NCI-H1930 (cell line): ENCODE measurements around the gene SLC25A21.

Experiments used
- DNase-seq, 2 experiments: peaks; one replicate each; lab custom pipeline; 2025; lab: John Stamatoyannopoulos, UW

SLC25A21 gene

GRCh38 chr14:37045340-37046061, 126.9 kb downstream of the SLC25A21 start:
- no peak for DNase-seq

GRCh38 chr14:37037636-37038387, 134.6 kb downstream of the SLC25A21 start:
- DNase-seq, result no peak

DNA sequence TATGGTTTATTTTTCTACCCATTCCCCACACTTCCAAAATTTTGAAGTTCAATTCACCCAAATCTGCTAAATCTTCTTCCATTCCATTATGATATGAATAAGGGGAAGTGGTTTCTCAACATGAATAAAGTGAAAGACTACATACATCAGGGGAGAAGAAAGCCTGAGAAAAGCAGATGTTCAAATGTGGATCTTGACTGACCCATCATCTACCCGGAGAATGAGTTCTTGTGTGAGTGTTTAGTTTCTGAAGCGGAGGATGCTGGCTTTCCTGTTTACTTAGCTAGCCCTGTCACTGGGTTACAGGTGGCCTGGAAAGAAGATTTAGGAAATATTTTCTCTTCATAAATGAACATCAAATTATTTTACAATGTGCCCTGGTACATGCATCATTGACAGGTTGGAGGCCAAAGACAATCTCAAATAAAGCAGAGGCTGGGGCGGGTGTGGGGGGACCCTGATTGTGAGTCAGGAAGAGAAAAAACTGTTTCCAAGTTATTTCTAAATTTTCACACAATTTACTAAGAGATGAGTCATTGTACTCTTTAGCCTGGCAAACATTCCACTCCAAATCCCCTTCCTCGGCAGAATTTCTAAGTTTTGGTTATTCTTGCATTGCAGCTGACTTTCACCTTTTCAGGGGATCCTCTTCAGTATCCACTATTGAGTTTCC, 135.6 kb downstream of the SLC25A21 start:
- DNase-seq, result no peak

GRCh38 chr14:37035401-37035800, 137.0 kb downstream of the SLC25A21 start:
- no peak for DNase-seq

GRCh38 chr14:37034410-37035285, 137.8 kb downstream of the SLC25A21 start:
- no peak for DNase-seq

DNA sequence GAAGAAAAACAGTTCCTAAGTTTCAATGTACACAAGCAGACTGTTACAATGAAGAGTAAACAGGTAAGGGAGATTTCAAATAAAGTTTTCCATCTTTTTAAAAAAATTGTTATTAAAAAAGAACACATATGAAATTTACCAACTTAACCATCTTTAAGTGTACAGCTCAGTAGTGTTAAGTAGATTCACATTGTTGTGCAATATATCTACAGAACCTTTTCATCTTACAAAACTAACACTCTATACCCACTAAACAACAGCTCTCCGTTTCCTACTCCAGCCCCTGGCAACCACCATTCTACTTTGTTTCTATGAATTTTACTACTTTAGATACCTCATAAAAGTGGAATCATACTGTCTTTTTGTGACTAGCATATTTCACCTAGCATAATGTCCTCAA, 139.5 kb downstream of the SLC25A21 start:
- DNase-seq, result no peak

GRCh38 chr14:37027188-37027824, 145.1 kb downstream of the SLC25A21 start:
- DNase-seq, result no peak

- no peak for DNase-seq
Observed at GRCh38 chr14:37023875-37024565, 148.4 kb downstream of the SLC25A21 start.

GRCh38 chr14:37021390-37021789, 151.0 kb downstream of the SLC25A21 start:
- DNase-seq, result no peak

- DNase-seq, result no peak
Observed at GRCh38 chr14:37019488-37019887, 152.9 kb downstream of the SLC25A21 start.

- DNase-seq, result no peak
Observed at GRCh38 chr14:37018571-37019240, 153.7 kb downstream of the SLC25A21 start.

DNA sequence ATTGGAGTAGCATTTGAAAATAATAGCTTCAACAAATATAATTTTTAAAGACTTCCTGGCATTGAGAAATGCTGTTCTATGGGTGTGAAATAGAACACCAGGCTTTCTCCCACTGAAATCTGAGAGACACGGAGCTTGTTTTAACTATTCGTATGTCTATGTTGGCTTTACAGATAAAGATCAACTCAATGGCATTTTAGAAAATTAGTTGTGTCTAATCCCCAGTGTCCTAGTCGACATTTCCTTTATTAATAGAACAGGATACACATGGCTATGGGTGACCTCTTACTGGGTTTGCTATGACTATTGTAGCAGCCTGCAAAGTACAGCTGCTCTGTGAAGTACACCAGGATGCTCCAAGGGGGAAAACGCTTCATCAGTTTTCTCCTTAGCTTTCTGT, 159.3 kb downstream of the SLC25A21 start:
- no peak for DNase-seq

- no peak for DNase-seq
Observed at GRCh38 chr14:36998686-36999085, 173.7 kb downstream of the SLC25A21 start.

DNA sequence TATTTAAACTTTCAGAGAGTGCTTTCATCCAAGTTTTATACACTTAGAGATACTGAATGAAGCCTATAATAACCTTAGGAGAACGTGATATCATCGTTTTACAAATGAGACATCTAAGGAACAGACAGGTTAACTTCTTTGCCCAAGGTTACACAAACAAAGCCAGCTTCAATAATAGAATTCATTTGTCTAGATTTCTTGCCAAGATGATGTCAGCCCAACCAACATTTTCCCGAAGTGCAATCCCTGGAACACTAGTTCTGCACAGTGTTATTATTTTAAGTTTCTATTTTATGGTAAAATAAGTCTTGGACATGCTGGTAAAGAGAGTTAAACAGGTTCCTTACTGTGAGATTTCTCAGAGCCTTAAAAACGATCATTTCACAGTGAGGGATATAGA, 174.6 kb downstream of the SLC25A21 start:
- no peak for DNase-seq

DNA sequence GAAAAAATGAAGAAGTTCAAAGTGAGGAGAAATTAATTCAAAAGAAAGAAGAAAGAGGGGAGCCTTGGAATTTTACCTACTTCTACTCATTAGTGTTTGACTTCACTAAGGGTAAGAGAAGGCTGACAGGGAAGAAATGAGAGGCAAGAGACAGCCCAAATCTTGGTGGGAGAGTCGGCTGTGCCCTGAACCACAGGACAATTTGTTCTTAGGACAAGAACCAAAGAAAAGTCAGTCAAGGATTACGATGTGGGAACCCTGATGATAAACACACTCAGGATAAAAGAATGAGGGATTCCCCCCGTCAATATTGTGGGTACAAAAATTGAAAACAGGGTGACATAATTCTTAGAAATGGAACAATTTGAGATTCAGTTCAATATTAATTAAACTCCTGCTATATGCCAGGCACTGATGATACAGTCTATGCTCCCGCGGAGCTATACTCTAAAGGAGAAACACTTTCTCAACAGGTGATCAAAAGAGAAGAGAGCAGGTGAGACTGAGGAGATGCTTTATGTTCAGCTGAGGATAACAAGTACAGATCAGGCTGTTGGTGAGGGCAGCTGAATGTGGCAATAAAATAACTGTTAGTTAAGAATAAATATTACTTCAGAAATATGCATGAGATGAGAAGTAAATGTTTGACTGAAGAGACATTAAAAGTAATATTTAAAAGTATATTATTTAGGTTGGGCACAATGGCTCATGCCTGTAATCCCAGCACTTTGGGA, 175.4 kb downstream of the SLC25A21 start:
- DNase-seq, result no peak

DNA sequence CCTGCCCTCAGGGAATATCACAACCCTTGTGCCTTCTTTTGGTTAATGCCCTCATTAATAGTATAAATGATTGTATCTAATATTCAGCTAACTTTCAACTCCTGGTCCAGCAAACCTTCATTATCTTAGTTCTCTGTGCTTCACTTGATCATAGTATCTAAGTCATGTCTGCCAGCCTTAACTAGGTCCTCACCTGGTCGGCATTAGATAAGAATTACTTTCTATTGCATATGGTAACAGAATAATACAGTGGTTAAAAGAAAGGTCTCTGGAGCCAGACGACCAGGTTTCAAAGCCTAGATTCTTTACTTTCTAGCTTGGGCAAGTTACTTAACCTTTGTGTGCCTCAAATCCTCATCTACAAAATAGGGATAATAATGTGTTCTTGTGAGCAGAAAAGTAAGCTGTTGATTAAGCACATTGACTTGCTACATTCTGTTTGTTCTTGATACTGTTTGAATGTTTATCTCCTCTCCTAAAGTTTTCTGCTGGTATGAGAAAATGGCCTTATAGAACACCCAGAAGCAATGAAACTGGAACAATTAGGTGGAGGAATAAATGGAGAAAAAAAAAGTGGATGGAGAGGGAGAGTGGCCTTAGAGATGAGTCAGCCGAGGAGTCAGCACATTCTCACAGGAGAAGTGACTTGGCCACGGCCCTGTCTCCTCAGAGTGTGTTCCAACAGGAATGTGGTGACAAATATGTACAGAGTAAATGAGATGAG, 176.1 kb downstream of the SLC25A21 start:
- DNase-seq, result no peak

- DNase-seq, result no peak
Observed at GRCh38 chr14:36989806-36990205, 182.6 kb downstream of the SLC25A21 start.

DNA sequence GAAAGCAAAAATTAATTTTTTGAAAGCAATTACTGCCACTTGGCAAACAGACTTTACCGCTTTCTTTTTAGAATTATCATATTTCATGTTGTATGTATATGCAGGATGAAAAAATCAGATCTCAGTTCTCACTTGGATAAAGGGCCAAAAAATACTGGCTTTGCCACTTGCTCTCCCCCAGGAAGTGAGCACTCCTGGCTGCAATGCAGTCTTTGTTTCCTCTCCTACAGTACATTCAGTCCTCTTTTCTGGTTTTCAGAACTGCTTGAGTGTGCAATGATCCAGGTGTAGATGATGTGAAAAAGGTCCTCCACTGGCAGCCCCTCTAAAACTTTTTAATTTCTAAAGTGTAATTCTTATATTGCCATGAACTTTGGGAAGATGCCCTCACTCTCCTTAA, 183.4 kb downstream of the SLC25A21 start:
- no peak for DNase-seq

DNA sequence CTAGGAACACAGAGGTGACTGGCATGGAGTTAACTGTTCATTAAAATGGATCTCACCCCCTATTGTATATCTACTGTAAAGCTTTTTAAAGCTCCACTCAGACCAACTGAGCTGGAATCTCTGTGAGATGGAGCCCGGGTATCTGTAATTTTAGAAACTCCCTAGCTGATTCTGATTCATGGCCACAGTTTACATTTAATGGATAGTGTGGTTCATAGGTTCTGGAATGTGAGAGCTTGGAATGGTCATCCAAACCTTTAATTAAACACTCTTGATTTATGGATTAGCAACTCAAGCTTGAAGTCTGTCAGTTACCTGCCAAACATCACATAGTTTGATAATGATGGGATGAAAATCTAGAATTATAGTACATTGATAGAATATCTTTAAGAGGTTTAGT, 183.8 kb downstream of the SLC25A21 start:
- no peak for DNase-seq
